Neural progenitor cell (in vitro differentiated cells): Measurements from ENCODE around the gene KRTAP2-4. TPM values are rescaled to one million over a fixed set of nuclear protein-coding genes. Genes with fewer than 3 reads are reported as not detected.
"Not testable (repeated sequence)": the region's sequence is repeated elsewhere in the genome, so short reads cannot be mapped to it uniquely, and the experiment has no call there.

Experiments
- DNase-seq: peaks from one replicate; pipeline ENCODE4 v3.0.0-alpha.2; 2016; ENCODE audit warnings: low spot score
- H2AFZ ChIP-seq: fragments of 200-600 bp; sonication (generic); replicated peaks from 2 replicates; pipeline ENCODE4 v1.6.1; 2016; ENCODE audit warnings: antibody characterized with exemption
- H3F3A ChIP-seq: fragments of 200-600 bp; sonication (generic); 2 replicates; pipeline ENCODE4 v1.6.1; 2016; ENCODE audit warnings: antibody characterized with exemption, low read depth
- H3K27ac ChIP-seq: fragments of 200-600 bp; sonication (generic); 2 replicates; pipeline ENCODE4 v1.5.1; 2016; ENCODE audit warnings: mild to moderate bottlenecking
- H3K27me3 ChIP-seq: fragments of 200-600 bp; sonication (generic); 2 replicates; pipeline ENCODE4 v1.6.1; 2016; ENCODE audit warnings: mild to moderate bottlenecking, moderate library complexity
- H3K36me3 ChIP-seq: fragments of 200-600 bp; sonication (generic); 2 replicates; pipeline ENCODE4 v1.5.1; 2016
- H3K4me1 ChIP-seq: fragments of 200-600 bp; sonication (generic); 2 replicates; pipeline ENCODE4 v1.6.1; 2016; ENCODE audit warnings: mixed run types
- H3K4me2 ChIP-seq: fragments of 200-600 bp; sonication (generic); 2 replicates; pipeline ENCODE4 v1.6.1; 2016
- H3K4me3 ChIP-seq: fragments of 200-600 bp; sonication (generic); 2 replicates; pipeline ENCODE4 v1.5.1; 2016
- H3K79me2 ChIP-seq: fragments of 200-600 bp; sonication (generic); 2 replicates; pipeline ENCODE4 v1.6.1; 2016; ENCODE audit warnings: low read depth
- H3K9ac ChIP-seq: fragments of 200-600 bp; sonication (generic); 2 replicates; pipeline ENCODE4 v1.6.1; 2016
- H3K9me3 ChIP-seq: fragments of 200-600 bp; sonication (generic); 2 replicates; pipeline ENCODE4 v1.5.1; 2016; ENCODE audit warnings: low read depth
- H4K20me1 ChIP-seq: fragments of 200-600 bp; sonication (generic); 2 replicates; pipeline ENCODE4 v1.6.1; 2016; ENCODE audit warnings: low read depth
- H3K27ac Mint-ChIP-seq: 3 replicates; pipeline ENCODE4 v1.8.0; 2021; ENCODE audit warnings: mixed read lengths
- H3K27me3 Mint-ChIP-seq: 2 replicates; pipeline ENCODE4 v1.8.0; 2022; ENCODE audit warnings: low read depth, mild to moderate bottlenecking, inconsistent platforms, moderate library complexity, mixed read lengths; ENCODE audit not compliant: insufficient read depth
- H3K36me3 Mint-ChIP-seq: 3 replicates; pipeline ENCODE4 v1.8.0; 2021; ENCODE audit warnings: mixed read lengths
- H3K4me1 Mint-ChIP-seq: 3 replicates; pipeline ENCODE4 v1.8.0; 2021; ENCODE audit warnings: mixed read lengths
- H3K4me3 Mint-ChIP-seq: 3 replicates; pipeline ENCODE4 v1.8.0; 2021; ENCODE audit warnings: mild to moderate bottlenecking, moderate library complexity, mixed read lengths
- H3K9me3 Mint-ChIP-seq: 3 replicates; pipeline ENCODE4 v1.8.0; 2020; ENCODE audit warnings: mixed read lengths
- CTCF ChIP-seq: fragments of 200-600 bp; sonication (generic); IDR thresholded peaks from 2 replicates; pipeline ENCODE4 v1.5.1; 2017; ENCODE audit warnings: antibody characterized with exemption, mild to moderate bottlenecking
- EZH2 ChIP-seq: fragments of 200-600 bp; sonication (generic); IDR thresholded peaks from 2 replicates; pipeline ENCODE4 v1.6.1; 2017; ENCODE audit warnings: antibody characterized with exemption, mild to moderate bottlenecking, moderate library complexity
- EZH2phosphoT487 ChIP-seq: fragments of 200-600 bp; sonication (generic); IDR thresholded peaks from 2 replicates; pipeline ENCODE4 v1.6.1; 2017; ENCODE audit warnings: antibody characterized with exemption
- total RNA-seq: library from RNA; depleted of rRNA; stranded (reverse); fragments of >200 nt; gene quantifications from 2 replicates; pipeline ENCODE4 v1.2.3, GENCODE V29; 2015; ENCODE audit warnings: low replicate concordance

Gene KRTAP2-4
- total RNA-seq, 1 donor from 2014 or later, result not detected

- no peak overlapping the region for H3K4me2 ChIP-seq
- H3K27me3 ChIP-seq, result no peaks in the 10 kb centered on the region
- TF ChIP-seq EZH2 (no peak), EZH2phosphoT487 (no peak), CTCF (no peak)
- Mint-ChIP-seq H3K27ac (no peak overlapping the region), H3K27me3 (no peaks in the 10 kb centered on the region), H3K4me3 (no peak overlapping the region), H3K9me3 (no peaks in the 10 kb centered on the region), H3K4me1 (peaks cover 4% of the 10 kb centered on the region), H3K36me3 (no peaks in the 10 kb centered on the region)
- no peaks in the 10 kb centered on the region for H3K9me3 ChIP-seq
- DNase-seq, result no peak
- H4K20me1 ChIP-seq, result no peaks in the 10 kb centered on the region
- H3K9ac ChIP-seq, result no peak overlapping the region
- H3K36me3 ChIP-seq, result no peaks in the 10 kb centered on the region
- no peak overlapping the region for H3K4me3 ChIP-seq
- H3K27ac ChIP-seq, result no peak overlapping the region
- no peak overlapping the region for H2AFZ ChIP-seq
- H3F3A ChIP-seq, result no peaks in the 10 kb centered on the region
- H3K79me2 ChIP-seq, result no peaks in the 10 kb centered on the region
- no peaks in the 10 kb centered on the region for H3K4me1 ChIP-seq
Observed at GRCh38 chr17:41054025-41054424, 11.7 kb downstream of the KRTAP2-4 start.

DNA sequence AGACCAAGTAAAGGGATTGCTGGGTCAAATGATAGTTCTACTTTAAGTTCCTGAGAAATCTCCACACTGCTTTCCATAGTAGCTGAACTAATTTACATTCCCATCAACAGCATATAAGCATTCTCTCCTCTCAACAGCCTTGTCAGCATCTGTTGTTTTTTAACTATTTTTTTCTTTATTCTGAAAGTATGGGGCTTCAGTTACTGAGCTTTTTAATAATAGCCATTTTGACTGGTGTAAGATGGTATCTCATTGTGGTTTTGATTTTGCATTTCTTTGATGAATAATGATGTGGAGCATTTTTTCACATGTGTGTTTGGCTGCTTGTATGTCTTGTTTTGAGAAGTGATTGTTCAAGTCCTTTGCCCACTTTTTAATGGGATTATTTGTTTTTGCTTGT is 13.1 kb downstream of the KRTAP2-4 start:
- Histone ChIP-seq H3K9me3 (no peaks in the 10 kb centered on the region), H3K4me3 (no peak overlapping the region), H2AFZ (no peak overlapping the region), H3K27ac (no peak overlapping the region), H3F3A (no peaks in the 10 kb centered on the region), H3K79me2 (no peaks in the 10 kb centered on the region), H3K27me3 (no peaks in the 10 kb centered on the region), H3K4me1 (no peaks in the 10 kb centered on the region), H3K4me2 (no peak overlapping the region), H4K20me1 (no peaks in the 10 kb centered on the region), H3K36me3 (no peaks in the 10 kb centered on the region), H3K9ac (no peak overlapping the region)
- Mint-ChIP-seq H3K9me3 (no peaks in the 10 kb centered on the region), H3K27ac (no peak overlapping the region), H3K27me3 (no peaks in the 10 kb centered on the region), H3K4me1 (peaks cover 5% of the 10 kb centered on the region), H3K36me3 (no peaks in the 10 kb centered on the region), H3K4me3 (no peak overlapping the region)
- TF ChIP-seq CTCF (no peak), EZH2 (no peak), EZH2phosphoT487 (no peak)
- DNase-seq, result no peak

DNA sequence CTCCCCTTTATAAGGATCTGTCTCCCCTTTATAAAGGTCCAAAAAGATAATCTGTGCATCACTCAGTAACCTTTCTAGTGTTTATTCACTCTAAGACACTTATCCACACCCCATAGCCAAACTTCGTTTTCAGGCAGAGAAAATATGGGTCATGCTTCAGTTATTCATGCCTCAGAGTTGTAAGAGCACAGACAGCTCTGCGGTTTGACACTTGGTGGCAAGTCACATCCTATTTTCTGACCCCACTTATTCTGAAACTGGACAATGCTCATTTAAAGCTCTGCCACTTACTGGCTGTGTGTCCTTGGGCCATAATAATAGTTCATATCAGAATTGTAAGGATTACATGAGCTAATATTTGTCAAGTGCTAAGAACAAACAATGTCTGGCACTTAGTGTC is 16.6 kb downstream of the KRTAP2-4 start:
- Histone ChIP-seq H2AFZ (no peak overlapping the region), H3F3A (no peaks in the 10 kb centered on the region), H3K4me2 (no peak overlapping the region), H3K9me3 (no peaks in the 10 kb centered on the region), H3K9ac (no peak overlapping the region), H3K4me1 (no peaks in the 10 kb centered on the region), H4K20me1 (no peaks in the 10 kb centered on the region), H3K27me3 (no peaks in the 10 kb centered on the region), H3K4me3 (no peak overlapping the region), H3K36me3 (no peaks in the 10 kb centered on the region), H3K79me2 (no peaks in the 10 kb centered on the region), H3K27ac (no peak overlapping the region)
- no peaks in the 10 kb centered on the region for H3K36me3 Mint-ChIP-seq
- H3K9me3 Mint-ChIP-seq, result no peaks in the 10 kb centered on the region
- peaks cover 1% of the 10 kb centered on the region for H3K27me3 Mint-ChIP-seq
- no peak for DNase-seq
- H3K4me1 Mint-ChIP-seq, result peaks cover 5% of the 10 kb centered on the region
- H3K27ac Mint-ChIP-seq, result no peak overlapping the region
- no peak for TF ChIP-seq CTCF
- TF ChIP-seq EZH2phosphoT487, result no peak
- no peak for TF ChIP-seq EZH2
- no peak overlapping the region for H3K4me3 Mint-ChIP-seq

DNA sequence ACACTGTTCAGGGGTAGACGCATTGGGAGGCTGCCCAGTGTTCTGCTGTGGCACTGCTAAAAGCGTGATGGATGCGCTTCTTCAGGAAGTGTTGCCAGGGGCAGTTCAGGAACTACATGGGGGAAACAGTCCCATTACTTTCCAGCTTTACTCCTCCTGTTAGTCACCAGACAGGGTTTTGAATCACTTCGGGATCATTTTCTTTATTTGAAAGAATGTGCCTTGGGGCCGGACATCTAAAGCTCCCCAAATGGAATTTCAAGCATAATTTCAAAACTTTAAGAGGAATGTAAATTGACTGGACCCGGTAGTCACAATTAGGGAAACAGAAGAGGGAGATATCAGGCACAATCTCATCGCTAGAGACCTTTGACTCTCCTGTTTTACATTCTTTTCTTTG is 17.2 kb downstream of the KRTAP2-4 start:
- no peaks in the 10 kb centered on the region for H3K36me3 Mint-ChIP-seq
- Histone ChIP-seq H3K27me3 (no peaks in the 10 kb centered on the region), H3F3A (no peaks in the 10 kb centered on the region), H3K79me2 (no peaks in the 10 kb centered on the region), H4K20me1 (no peaks in the 10 kb centered on the region), H2AFZ (no peak overlapping the region), H3K9me3 (no peaks in the 10 kb centered on the region), H3K9ac (no peak overlapping the region), H3K4me1 (no peaks in the 10 kb centered on the region), H3K36me3 (no peaks in the 10 kb centered on the region), H3K4me3 (no peak overlapping the region), H3K4me2 (no peak overlapping the region), H3K27ac (no peak overlapping the region)
- H3K27me3 Mint-ChIP-seq, result peaks cover 2% of the 10 kb centered on the region
- H3K4me1 Mint-ChIP-seq, result peaks cover 5% of the 10 kb centered on the region
- no peaks in the 10 kb centered on the region for H3K9me3 Mint-ChIP-seq
- no peak for DNase-seq
- H3K27ac Mint-ChIP-seq, result no peak overlapping the region
- TF ChIP-seq EZH2 (no peak), EZH2phosphoT487 (no peak), CTCF (no peak)
- no peak overlapping the region for H3K4me3 Mint-ChIP-seq

- not testable (repeated sequence) for H2AFZ ChIP-seq, H3K4me3 Mint-ChIP-seq, H3K4me1 Mint-ChIP-seq, H3K4me2 ChIP-seq, H4K20me1 ChIP-seq, H3K27me3 ChIP-seq, H3K9me3 Mint-ChIP-seq, H3K27ac ChIP-seq, H3K9me3 ChIP-seq, H3K79me2 ChIP-seq, H3K4me3 ChIP-seq, DNase-seq, H3K36me3 ChIP-seq, H3K27me3 Mint-ChIP-seq, H3K4me1 ChIP-seq, H3K36me3 Mint-ChIP-seq, H3F3A ChIP-seq, H3K9ac ChIP-seq
- peak within 1 kb of the TSS; percentile 72 for H3K27ac Mint-ChIP-seq
Observed at GRCh38 chr17:41046735-41047465, 18.8 kb downstream of the KRTAP2-4 start, which contains the start of gene KRTAP2-1. Gene KRTAP2-1, minus strand, starts transcription at chr17:41047316. Its CDS starts 49 bp downstream, at chr17:41047267.
